Keratinocyte (primary cell): ENCODE results near the gene TMEM129. TPM values are rescaled to one million over a fixed set of nuclear protein-coding genes. Genes with fewer than 3 reads are reported as not detected.
A peak's percentile ranks its signal among the peaks of the same experiment; 100 is the strongest.

Source experiments
- DNase-seq: peaks from one replicate; pipeline ENCODE4 v3.0.0-alpha.2; 2011; ENCODE audit warnings: low read depth, missing footprints, low spot score
- FAIRE-seq: peaks from 2 replicates; lab custom pipeline; 2011; peaks lifted over from hg19 to GRCh38; lab: Jason Lieb, UNC
- H2AFZ ChIP-seq: 2 replicates; pipeline ENCODE4 v1.6.0; 2012; ENCODE audit warnings: low read length, control low read depth, inconsistent platforms; ENCODE audit not compliant: control insufficient read depth
- H3K27ac ChIP-seq: 2 replicates; pipeline ENCODE4 v1.5.1; 2011; ENCODE audit warnings: low read length; ENCODE audit not compliant: control insufficient read depth, insufficient read depth
- H3K27me3 ChIP-seq: 3 replicates; pipeline ENCODE4 v1.6.0; 2011; ENCODE audit warnings: low read length; ENCODE audit not compliant: control insufficient read depth, insufficient read depth; ENCODE audit errors: extremely low read depth
- H3K36me3 ChIP-seq, 2 experiments: 2 replicates in 1 of 2; 3 replicates in 1 of 2; pipeline ENCODE4 v1.5.1; 2011; ENCODE audit warnings: low read length in 2 of 2, mild to moderate bottlenecking in 1 of 2; ENCODE audit not compliant: control insufficient read depth in 2 of 2, insufficient read depth in 2 of 2; ENCODE audit errors: extremely low read depth in 1 of 2
- H3K4me1 ChIP-seq: 3 replicates; pipeline ENCODE4 v1.5.1; 2011; ENCODE audit warnings: low read length; ENCODE audit not compliant: control insufficient read depth, insufficient read depth; ENCODE audit errors: extremely low read depth
- H3K4me2 ChIP-seq: 3 replicates; pipeline ENCODE4 v1.6.0; 2011; ENCODE audit warnings: low read depth, low read length; ENCODE audit not compliant: control insufficient read depth, insufficient read depth; ENCODE audit errors: extremely low read depth
- H3K4me3 ChIP-seq, 3 experiments: fragments of 200-600 bp in 1 of 3; sonication (generic) in 1 of 3; 2 replicates in 2 of 3; 3 replicates in 1 of 3; pipeline ENCODE4 v1.5.1; 2011 to 2016; ENCODE audit warnings: low read length in 3 of 3, mild to moderate bottlenecking in 3 of 3, control low read depth in 2 of 3, inconsistent platforms in 1 of 3, low read depth in 1 of 3, mixed read lengths in 1 of 3, mixed run types in 1 of 3, moderate library complexity in 1 of 3; ENCODE audit not compliant: control insufficient read depth in 2 of 3, insufficient read depth in 2 of 3; ENCODE audit errors: extremely low read depth in 1 of 3
- H3K79me2 ChIP-seq: 2 replicates; pipeline ENCODE4 v1.6.0; 2012; ENCODE audit warnings: low read length; ENCODE audit not compliant: control insufficient read depth, insufficient read depth
- H3K9ac ChIP-seq: 3 replicates; pipeline ENCODE4 v1.6.0; 2011; ENCODE audit warnings: low read length; ENCODE audit not compliant: control insufficient read depth, insufficient read depth; ENCODE audit errors: extremely low read depth
- H3K9me1 ChIP-seq: 3 replicates; pipeline ENCODE4 v1.6.0; 2011; ENCODE audit warnings: low read length; ENCODE audit not compliant: control insufficient read depth, insufficient read depth; ENCODE audit errors: extremely low read depth
- H3K9me3 ChIP-seq: 2 replicates; pipeline ENCODE4 v1.5.1; 2012; ENCODE audit warnings: low read depth, low read length; ENCODE audit not compliant: control insufficient read depth
- H4K20me1 ChIP-seq: 3 replicates; pipeline ENCODE4 v1.6.0; 2011; ENCODE audit warnings: low read length; ENCODE audit not compliant: control insufficient read depth, insufficient read depth; ENCODE audit errors: extremely low read depth
- CTCF ChIP-seq, 3 experiments: IDR thresholded peaks in 1 of 3; conservative IDR thresholded peaks in 1 of 3; optimal IDR thresholded peaks in 1 of 3; 2 replicates in 2 of 3; 3 replicates in 1 of 3; pipeline versions ENCODE3 to v1.5.1; 2011; ENCODE audit warnings: low read length in 3 of 3, mild to moderate bottlenecking in 3 of 3, moderate library complexity in 2 of 3, control low read depth in 1 of 3, inconsistent platforms in 1 of 3; ENCODE audit not compliant: insufficient read depth in 2 of 3; ENCODE audit errors: extremely low read depth in 1 of 3
- EZH2 ChIP-seq: IDR thresholded peaks from one replicate; pipeline ENCODE4 v1.6.1; 2012; ENCODE audit warnings: inconsistent platforms, mild to moderate bottlenecking, low read length, moderate library complexity
- dilution Hi-C: fragments of 300-500 bp; cut with MboI; formaldehyde crosslinking; loops from one replicate; pipeline ENCODE4 v1.7.0; 2020; ENCODE audit warnings: low sequenced_read_pairs; ENCODE audit not compliant: extremely low pct_ligation_motif_present
- polyA plus RNA-seq, 5 experiments: library from polyadenylated mRNA; depleted of rRNA in 3 of 5; stranded (reverse) in 3 of 5; stranded (forward) in 1 of 5; unstranded in 1 of 5; fragments of >200 nt; gene quantifications; 1 replicate in 1 of 5; 2 replicates in 3 of 5; 3 replicates in 1 of 5; pipeline versions ENCODE4 v1.2.1 to v1.2.3, GENCODE V29; 2011 to 2012; ENCODE audit warnings: missing spikeins in 2 of 5, low read depth in 1 of 5, low replicate concordance in 1 of 5

Gene TMEM129
- polyA plus RNA-seq, 1 donor (not counting 4 experiments of a cell fraction or from before 2014, with no cell fraction given), result 11.7 TPM

DNA sequence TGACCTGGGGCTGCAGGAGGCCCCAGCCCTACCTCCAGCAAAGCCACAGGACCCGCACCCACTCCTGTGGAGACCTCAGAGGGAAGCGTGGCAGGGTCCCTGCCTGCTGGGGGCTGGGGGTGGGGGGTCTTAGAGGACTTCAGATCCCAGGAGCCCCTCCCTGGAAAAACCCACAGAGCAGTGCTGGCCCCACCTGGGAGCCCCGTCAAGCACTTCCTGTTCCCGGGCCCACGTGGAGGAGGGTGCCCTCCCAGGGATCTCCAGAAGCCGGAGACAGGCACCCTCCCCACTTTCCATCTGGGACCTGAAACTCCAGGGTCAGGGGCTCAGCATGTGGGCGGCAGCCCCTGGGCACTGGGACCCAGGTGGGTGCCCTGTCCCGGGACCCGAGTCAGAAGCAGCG lies 32.2 kb upstream of the TMEM129 start:
- no peaks in the 10 kb centered on the region for H3K27me3 ChIP-seq
- no peaks in the 10 kb centered on the region for H3K9me3 ChIP-seq
- H3K36me3 ChIP-seq, result no peaks in the 10 kb centered on the region
- peak overlapping the region; percentile 70 for H3K27ac ChIP-seq
- peaks cover 56% of the 10 kb centered on the region for H3K4me1 ChIP-seq
- H4K20me1 ChIP-seq, result no peaks in the 10 kb centered on the region
- FAIRE-seq, result no peak
- DNase-seq, result no peak
- no peak overlapping the region for H3K4me2 ChIP-seq
- no peaks in the 10 kb centered on the region for H3K9me1 ChIP-seq
- no peak overlapping the region for H3K4me3 ChIP-seq
- no peak overlapping the region for H2AFZ ChIP-seq
- peak overlapping the region; percentile 68 for H3K9ac ChIP-seq
- dilution Hi-C loops, result no loop called here
- no peaks in the 10 kb centered on the region for H3K79me2 ChIP-seq
- no peak for TF ChIP-seq EZH2
- no peak for TF ChIP-seq CTCF (optimal IDR thresholded peaks at IDR 0.05 in 1 of 3, IDR thresholded peaks at IDR 0.05 in 1 of 3, conservative IDR thresholded peaks at IDR 0.05 in 1 of 3; ENCODE audit: extremely low read depth in 1 of 3, insufficient read depth in 2 of 3, low read length in 3 of 3)

DNA sequence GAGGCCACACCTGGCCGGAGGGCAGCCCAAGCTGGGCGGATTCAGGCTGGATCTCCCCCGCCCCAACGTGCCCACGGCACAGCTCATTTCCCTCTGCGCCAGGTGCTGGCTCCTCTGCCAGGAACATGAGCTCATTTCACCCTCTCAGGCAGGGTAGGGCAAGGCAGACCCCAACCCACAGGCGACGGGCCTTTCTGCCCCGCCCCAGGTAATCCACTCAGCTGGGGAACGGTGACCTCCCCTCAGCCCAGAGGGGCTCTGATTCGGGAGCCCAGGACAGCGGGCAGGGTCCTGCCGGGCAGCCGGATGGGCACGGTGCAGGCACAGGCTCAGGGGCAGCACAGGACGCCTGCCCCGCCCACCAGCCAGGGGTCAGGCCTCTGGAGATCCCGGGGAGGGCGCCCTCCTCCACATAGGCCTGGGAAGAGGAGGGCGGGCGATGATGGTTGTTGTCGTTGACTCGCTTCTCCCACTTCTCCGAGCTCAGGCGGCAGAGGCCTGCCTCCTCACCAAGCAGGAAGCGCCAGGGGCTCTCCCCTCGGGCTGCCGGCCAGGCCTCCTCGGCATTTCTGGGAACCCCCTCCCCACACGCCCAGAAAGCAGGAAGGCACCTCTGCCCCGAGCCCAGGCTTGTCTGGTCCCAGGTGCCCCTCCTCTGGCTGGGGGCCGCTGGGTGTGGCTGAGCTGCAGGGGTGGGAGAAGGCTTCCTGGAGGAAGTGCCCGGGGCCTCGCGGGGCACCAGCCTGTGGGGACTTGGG lies 31.3 kb upstream of the TMEM129 start:
- H3K9ac ChIP-seq, result peak overlapping the region; percentile 68
- H3K4me2 ChIP-seq, result peak overlapping the region; percentile 77
- no peak for DNase-seq
- TF ChIP-seq CTCF (optimal IDR thresholded peaks at IDR 0.05 in 1 of 3, IDR thresholded peaks at IDR 0.05 in 1 of 3, conservative IDR thresholded peaks at IDR 0.05 in 1 of 3; ENCODE audit: extremely low read depth in 1 of 3, insufficient read depth in 2 of 3, low read length in 3 of 3), result peak in 1 of 3 experiments; percentile 20
- TF ChIP-seq EZH2, result no peak
- H3K27me3 ChIP-seq, result no peaks in the 10 kb centered on the region
- H4K20me1 ChIP-seq, result no peaks in the 10 kb centered on the region
- peak overlapping the region; percentile 70 for H3K27ac ChIP-seq
- H3K4me3 ChIP-seq, result peak overlapping the region in 2 of 3 experiments; percentile 25 to 45
- peak; percentile 89 for FAIRE-seq
- no peaks in the 10 kb centered on the region for H3K36me3 ChIP-seq
- no peaks in the 10 kb centered on the region for H3K79me2 ChIP-seq
- no peaks in the 10 kb centered on the region for H3K9me3 ChIP-seq
- H3K9me1 ChIP-seq, result no peaks in the 10 kb centered on the region
- dilution Hi-C loops, result no loop called here
- peak overlapping the region; percentile 54 for H2AFZ ChIP-seq
- peaks cover 51% of the 10 kb centered on the region for H3K4me1 ChIP-seq
